ENCODE measurements around the gene GRK7. TPM values are rescaled to one million over a fixed set of nuclear protein-coding genes. Genes with fewer than 3 reads are reported as not detected.

The GRK7 gene
- total and polyA plus RNA-seq, 9 of the 15 experiments (the other 6 are each of a cell fraction or from before 2014, with no cell fraction given), result 0.01 to 0.08 (median 0.04) TPM; not detected in 3

- TF ChIP-seq HOXB6 (CRISPR knock-in tag; IDR thresholded peaks at IDR 0.05; ENCODE audit: borderline replicate concordance), result no peak
- no peak for TF ChIP-seq SIN3B (IDR thresholded peaks at IDR 0.05; ENCODE audit: low read depth)
- TF ChIP-seq ARID1B (IDR thresholded peaks at IDR 0.05), result peak; percentile 8; the same call in 1 of the 2 replicates
- peak; percentile 44; the same call in 1 of the 2 replicates for TF ChIP-seq SMARCA4 (IDR thresholded peaks at IDR 0.05)
- no peak for TF ChIP-seq CTCF (IDR thresholded peaks at IDR 0.05 in 2 of 3, conservative IDR thresholded peaks at IDR 0.05 in 1 of 3; ENCODE audit: insufficient read depth in 2 of 3, low read depth in 1 of 3, low read length in 3 of 3)
- no peak for TF ChIP-seq CLOCK (CRISPR knock-in tag; IDR thresholded peaks at IDR 0.05; ENCODE audit: borderline replicate concordance)
- no peak for TF ChIP-seq ELK3 (CRISPR knock-in tag; IDR thresholded peaks at IDR 0.05)
- no peak for TF ChIP-seq TCF7L2 (IDR thresholded peaks at IDR 0.05; ENCODE audit: low read depth, low read length)
- no peak for TF ChIP-seq SREBF1 (IDR thresholded peaks at IDR 0.05; ENCODE audit: borderline replicate concordance, low read depth, low read length)
- peak in 1 of 2 experiments; percentile 44 for TF ChIP-seq E2F6 (IDR thresholded peaks at IDR 0.05; ENCODE audit: borderline replicate concordance in 1 of 2, extremely low read depth in 1 of 2, insufficient read depth in 1 of 2, insufficient read length in 1 of 2, low read depth in 1 of 2, low read length in 1 of 2, poor library complexity in 1 of 2, severe bottlenecking in 1 of 2)
- TF ChIP-seq ELF4 (CRISPR knock-in tag; IDR thresholded peaks at IDR 0.05), result no peak
- TF ChIP-seq OTX1 (CRISPR knock-in tag; IDR thresholded peaks at IDR 0.05), result no peak
- no peak for TF ChIP-seq ZNF778 (CRISPR knock-in tag; IDR thresholded peaks at IDR 0.05)
- peak; percentile 59; the same call in 1 of the 2 replicates for TF ChIP-seq HDAC2 (IDR thresholded peaks at IDR 0.05)
- TF ChIP-seq RAD21 (CRISPR knock-in tag; conservative IDR thresholded peaks at IDR 0.05 in 1 of 2, IDR thresholded peaks at IDR 0.05 in 1 of 2), result no peak
- TF ChIP-seq CBFA2T2 (conservative IDR thresholded peaks at IDR 0.05), result 0 out of 2 replicates have a peak, but pooled peaks have one; percentile 27
- TF ChIP-seq JUNB (CRISPR knock-in tag; conservative IDR thresholded peaks at IDR 0.05), result no peak
These were observed 6.2 kb downstream of the GRK7 start (continued) for GRCh38 chr3:141769221-141769894.

Data from K562 (cell line).